Nephron progenitor cell (in vitro differentiated cells): ENCODE data around the gene SEC16A.

Experiments used
- DNase-seq: peaks from one replicate; pipeline ENCODE4 v3.0.0; 2021
- H3K27ac Mint-ChIP-seq: 2 replicates; pipeline ENCODE4 v1.8.0; 2021; ENCODE audit warnings: mild to moderate bottlenecking, moderate library complexity, mixed read lengths
- H3K27me3 Mint-ChIP-seq: 2 replicates; pipeline ENCODE4 v1.8.0; 2021; ENCODE audit warnings: mild to moderate bottlenecking, low read depth, mixed read lengths; ENCODE audit not compliant: poor library complexity
- H3K36me3 Mint-ChIP-seq: 2 replicates; pipeline ENCODE4 v1.8.0; 2021; ENCODE audit warnings: low read depth, mixed read lengths
- H3K4me1 Mint-ChIP-seq: 2 replicates; pipeline ENCODE4 v1.8.0; 2021; ENCODE audit warnings: mixed read lengths
- H3K4me3 Mint-ChIP-seq: 2 replicates; pipeline ENCODE4 v1.8.0; 2021; ENCODE audit warnings: mild to moderate bottlenecking, moderate library complexity, mixed read lengths
- H3K9me3 Mint-ChIP-seq: 2 replicates; pipeline ENCODE4 v1.8.0; 2021; ENCODE audit warnings: mild to moderate bottlenecking, moderate library complexity, mixed read lengths
- CTCF ChIP-seq: fragments of 200-600 bp; sonication (generic); IDR thresholded peaks from 2 replicates; pipeline ENCODE4 v1.5.0; 2021; ENCODE audit warnings: antibody characterized with exemption

The SEC16A gene

GRCh38 chr9:136424750-136425362 lies 58.0 kb downstream of the SEC16A start:
- H3K36me3 Mint-ChIP-seq, result peaks cover 24% of the 10 kb centered on the region
- peaks cover 3% of the 10 kb centered on the region for H3K27me3 Mint-ChIP-seq
- no peak for DNase-seq
- peak overlapping the region; percentile 91 for H3K27ac Mint-ChIP-seq
- no peak overlapping the region for H3K4me3 Mint-ChIP-seq
- no peaks in the 10 kb centered on the region for H3K4me1 Mint-ChIP-seq
- no peak for TF ChIP-seq CTCF
- no peaks in the 10 kb centered on the region for H3K9me3 Mint-ChIP-seq

- Mint-ChIP-seq H3K27me3 (peaks cover 3% of the 10 kb centered on the region), H3K36me3 (peaks cover 29% of the 10 kb centered on the region), H3K9me3 (no peaks in the 10 kb centered on the region), H3K4me1 (no peaks in the 10 kb centered on the region), H3K27ac (no peak overlapping the region), H3K4me3 (no peak overlapping the region)
- TF ChIP-seq CTCF, result no peak
- DNase-seq, result no peak
These were observed 59.3 kb downstream of the SEC16A start for GRCh38 chr9:136423432-136424146.

- no peak for DNase-seq
- Mint-ChIP-seq H3K4me1 (no peaks in the 10 kb centered on the region), H3K36me3 (peaks cover 30% of the 10 kb centered on the region), H3K27me3 (peaks cover 3% of the 10 kb centered on the region), H3K27ac (no peak overlapping the region), H3K4me3 (no peak overlapping the region), H3K9me3 (no peaks in the 10 kb centered on the region)
- TF ChIP-seq CTCF, result no peak
These were observed 60.0 kb downstream of the SEC16A start for GRCh38 chr9:136422876-136423275.

- peaks cover 28% of the 10 kb centered on the region for H3K36me3 Mint-ChIP-seq
- no peaks in the 10 kb centered on the region for H3K9me3 Mint-ChIP-seq
- TF ChIP-seq CTCF, result no peak
- no peak for DNase-seq
- H3K27ac Mint-ChIP-seq, result no peak overlapping the region
- H3K4me3 Mint-ChIP-seq, result no peak overlapping the region
- H3K4me1 Mint-ChIP-seq, result no peaks in the 10 kb centered on the region
- H3K27me3 Mint-ChIP-seq, result peaks cover 2% of the 10 kb centered on the region
These were observed 61.0 kb downstream of the SEC16A start for GRCh38 chr9:136421791-136422190.

- no peaks in the 10 kb centered on the region for H3K9me3 Mint-ChIP-seq
- no peak overlapping the region for H3K27ac Mint-ChIP-seq
- H3K27me3 Mint-ChIP-seq, result no peaks in the 10 kb centered on the region
These were observed 63.8 kb downstream of the SEC16A start for GRCh38 chr9:136419092-136419420.

More at GRCh38 chr9:136419092-136419420, 63.8 kb downstream of the SEC16A start:
- DNase-seq, result no peak
- TF ChIP-seq CTCF, result no peak
- H3K4me3 Mint-ChIP-seq, result no peak overlapping the region
- H3K36me3 Mint-ChIP-seq, result peaks cover 38% of the 10 kb centered on the region
- no peaks in the 10 kb centered on the region for H3K4me1 Mint-ChIP-seq
